GM18909 (cell line): ENCODE measurements around the gene DNAH9.
"Not testable (repeated sequence)": the region's sequence is repeated elsewhere in the genome, so short reads cannot be mapped to it uniquely, and the experiment has no call there.

Experiments
- ATAC-seq: cut with Tn5 transposase; IDR thresholded peaks from one replicate; pipeline ENCODE4 v1.9.1; 2021; ENCODE audit warnings: mild to moderate bottlenecking; ENCODE audit not compliant: unreplicated experiment, poor library complexity

DNAH9 gene

GRCh38 chr17:11898526-11899235 lies 300.4 kb downstream of the DNAH9 start:
- ATAC-seq = no peak

- no peak for ATAC-seq
Observed at GRCh38 chr17:11899537-11899942, 301.3 kb downstream of the DNAH9 start.

GRCh38 chr17:11900041-11900476 lies 301.8 kb downstream of the DNAH9 start:
- ATAC-seq = no peak

GRCh38 chr17:11900655-11901054 lies 302.4 kb downstream of the DNAH9 start:
- ATAC-seq = no peak

GRCh38 chr17:11901931-11902330 lies 303.7 kb downstream of the DNAH9 start:
- no peak for ATAC-seq

GRCh38 chr17:11908711-11909146 lies 310.5 kb downstream of the DNAH9 start:
- no peak for ATAC-seq

GRCh38 chr17:11909348-11909747 lies 311.1 kb downstream of the DNAH9 start:
- no peak for ATAC-seq

- no peak for ATAC-seq
Observed at GRCh38 chr17:11916091-11916490, 317.8 kb downstream of the DNAH9 start.

GRCh38 chr17:11917415-11917814 lies 319.1 kb downstream of the DNAH9 start:
- no peak for ATAC-seq

- no peak for ATAC-seq
Observed at GRCh38 chr17:11921296-11921695, 323.0 kb downstream of the DNAH9 start.

GRCh38 chr17:11922638-11923037 lies 324.4 kb downstream of the DNAH9 start:
- no peak for ATAC-seq

GRCh38 chr17:11924076-11924475 lies 325.8 kb downstream of the DNAH9 start:
- ATAC-seq = no peak

- no peak for ATAC-seq
Observed at GRCh38 chr17:11925262-11926021, 327.2 kb downstream of the DNAH9 start.

GRCh38 chr17:11928436-11928835 lies 330.2 kb downstream of the DNAH9 start:
- ATAC-seq = no peak

GRCh38 chr17:11932337-11932898 lies 334.1 kb downstream of the DNAH9 start:
- no peak for ATAC-seq

GRCh38 chr17:11935734-11936406 lies 337.6 kb downstream of the DNAH9 start:
- no peak for ATAC-seq

- ATAC-seq = no peak
Observed at GRCh38 chr17:11940904-11941303, 342.6 kb downstream of the DNAH9 start.

GRCh38 chr17:11943086-11943485 lies 344.8 kb downstream of the DNAH9 start:
- ATAC-seq = not testable (repeated sequence)

GRCh38 chr17:11943759-11944347 lies 345.6 kb downstream of the DNAH9 start:
- no peak for ATAC-seq

GRCh38 chr17:11944587-11944986 lies 346.3 kb downstream of the DNAH9 start:
- no peak for ATAC-seq
